T-helper 1 cell treated with Interleukin-12 subunit alpha and Interleukin-12 subunit beta and Interleukin-4 antibody, amounts not matched to agents 30 ng/mL and 1 ng/mL, for 36 hours (primary cell): ENCODE measurements around the gene PDS5A. TPM values are rescaled to one million over a fixed set of nuclear protein-coding genes. Genes with fewer than 3 reads are reported as not detected.

ENCODE experiments used
- total RNA-seq: library from RNA; stranded (reverse); gene quantifications from 2 replicates; pipeline ENCODE4 v1.2.3, GENCODE V29; 2022

The PDS5A gene
- total RNA-seq, 1 donor from 2014 or later = 106 TPM

Other genes with a start within 250 kb of the PDS5A start
- gene N4BP2, start 78.9 kb upstream of the PDS5A start, total RNA-seq = 25.9 and 31.5 TPM in 2 replicates
- gene RHOH, start 219.1 kb upstream of the PDS5A start, total RNA-seq = 150 and 158 TPM in 2 replicates